ENCODE data around the gene ADAM17. TPM values are rescaled to one million over a fixed set of nuclear protein-coding genes. Genes with fewer than 3 reads are reported as not detected.
A peak's percentile ranks its signal among the peaks of the same experiment; 100 is the strongest.
"Not testable (repeated sequence)": the region's sequence is repeated elsewhere in the genome, so short reads cannot be mapped to it uniquely, and the experiment has no call there.

Gene ADAM17
- total RNA-seq, 2 donors from 2014 or later = 22.9 to 30.1 TPM

- Mint-ChIP-seq H3K36me3 (ENCODE audit: insufficient read depth in 2 of 2) (peaks cover 10 to 29% of the 10 kb centered on the region in 2 donors), H3K4me1 (ENCODE audit: low read depth) (peaks cover 9% of the 10 kb centered on the region), H3K4me3 (no peak overlapping the region), H3K9me3 (no peaks in the 10 kb centered on the region), H3K27ac (peak overlapping the region; percentile 38), H3K27me3 (ENCODE audit: low read depth) (no peaks in the 10 kb centered on the region)
- ATAC-seq (replicated peaks in 1 of 2) (no peak), DNase-seq (no peak)
Measured at GRCh38 chr2:9585486-9585885, 29.9 kb upstream of the ADAM17 start.

- DNase-seq = not testable (repeated sequence)
Measured at GRCh38 chr2:9584902-9585301, 29.3 kb upstream of the ADAM17 start.

GRCh38 chr2:9582624-9583023 is 27.0 kb upstream of the ADAM17 start:
- no peak for DNase-seq
- no peaks in the 10 kb centered on the region for H3K9me3 Mint-ChIP-seq
- no peak overlapping the region for H3K27ac Mint-ChIP-seq
- no peaks in the 10 kb centered on the region for H3K27me3 Mint-ChIP-seq (ENCODE audit: low read depth)
- H3K4me3 Mint-ChIP-seq = no peak overlapping the region
- no peaks in the 10 kb centered on the region for H3K4me1 Mint-ChIP-seq (ENCODE audit: low read depth)
- ATAC-seq (replicated peaks in 1 of 2) = no peak
- peaks cover 10 to 24% of the 10 kb centered on the region in 2 donors for H3K36me3 Mint-ChIP-seq (ENCODE audit: insufficient read depth in 2 of 2)

More at GRCh38 chr2:9584902-9585301, 29.3 kb upstream of the ADAM17 start:
- not testable (repeated sequence) for H3K27ac Mint-ChIP-seq; H3K4me3 Mint-ChIP-seq; H3K27me3 Mint-ChIP-seq (ENCODE audit: low read depth); H3K9me3 Mint-ChIP-seq; H3K4me1 Mint-ChIP-seq (ENCODE audit: low read depth); ATAC-seq (replicated peaks in 1 of 2)
- peaks cover 10 to 33% of the 10 kb centered on the region in 2 donors for H3K36me3 Mint-ChIP-seq (ENCODE audit: insufficient read depth in 2 of 2)

- peaks cover 15% of the 10 kb centered on the region for H3K4me1 Mint-ChIP-seq (ENCODE audit: low read depth)
- no peaks in the 10 kb centered on the region for H3K9me3 Mint-ChIP-seq
- DNase-seq (no peak), ATAC-seq (replicated peaks in 1 of 2) (no peak)
- no peak overlapping the region for H3K4me3 Mint-ChIP-seq
- peaks cover 2 to 8% of the 10 kb centered on the region in 2 donors for H3K36me3 Mint-ChIP-seq (ENCODE audit: insufficient read depth in 2 of 2)
- no peaks in the 10 kb centered on the region for H3K27me3 Mint-ChIP-seq (ENCODE audit: low read depth)
- H3K27ac Mint-ChIP-seq = no peak overlapping the region
Measured at GRCh38 chr2:9578467-9579235, 23.0 kb upstream of the ADAM17 start.

GRCh38 chr2:9574331-9574730 is 18.7 kb upstream of the ADAM17 start:
- Mint-ChIP-seq H3K27me3 (ENCODE audit: low read depth) (no peaks in the 10 kb centered on the region), H3K27ac (peak overlapping the region; percentile 40), H3K9me3 (no peaks in the 10 kb centered on the region), H3K4me3 (peak overlapping the region; percentile 26 to 32), H3K4me1 (ENCODE audit: low read depth) (peaks cover 24% of the 10 kb centered on the region), H3K36me3 (ENCODE audit: insufficient read depth in 2 of 2) (no peaks in the 10 kb centered on the region)
- DNase-seq = no peak
- no peak for ATAC-seq (replicated peaks in 1 of 2)

- H3K27me3 Mint-ChIP-seq (ENCODE audit: low read depth) = no peaks in the 10 kb centered on the region
- DNase-seq (no peak), ATAC-seq (replicated peaks in 1 of 2) (peak; percentile 39 to 51)
- no peaks in the 10 kb centered on the region for H3K9me3 Mint-ChIP-seq
- H3K4me1 Mint-ChIP-seq (ENCODE audit: low read depth) = peaks cover 24% of the 10 kb centered on the region
- no peaks in the 10 kb centered on the region for H3K36me3 Mint-ChIP-seq (ENCODE audit: insufficient read depth in 2 of 2)
- H3K4me3 Mint-ChIP-seq = no peak overlapping the region
- no peak overlapping the region for H3K27ac Mint-ChIP-seq
Measured at GRCh38 chr2:9573840-9574239, 18.2 kb upstream of the ADAM17 start.

- Mint-ChIP-seq H3K4me1 (ENCODE audit: low read depth) (peaks cover 24% of the 10 kb centered on the region), H3K9me3 (no peaks in the 10 kb centered on the region), H3K36me3 (ENCODE audit: insufficient read depth in 2 of 2) (no peaks in the 10 kb centered on the region), H3K27me3 (ENCODE audit: low read depth) (no peaks in the 10 kb centered on the region), H3K27ac (no peak overlapping the region), H3K4me3 (no peak overlapping the region)
- ATAC-seq (replicated peaks in 1 of 2) (peak; percentile 32 to 53), DNase-seq (no peak)
Measured at GRCh38 chr2:9573013-9573720, 17.5 kb upstream of the ADAM17 start.

- Mint-ChIP-seq H3K27ac (no peak overlapping the region), H3K4me3 (no peak overlapping the region), H3K9me3 (no peaks in the 10 kb centered on the region), H3K4me1 (ENCODE audit: low read depth) (peaks cover 27% of the 10 kb centered on the region), H3K36me3 (ENCODE audit: insufficient read depth in 2 of 2) (no peaks in the 10 kb centered on the region), H3K27me3 (ENCODE audit: low read depth) (no peaks in the 10 kb centered on the region)
- no peak for ATAC-seq (replicated peaks in 1 of 2)
- no peak for DNase-seq
Measured at GRCh38 chr2:9570182-9571060, 14.8 kb upstream of the ADAM17 start.

GRCh38 chr2:9565436-9566153 is 10.0 kb upstream of the ADAM17 start:
- H3K4me3 Mint-ChIP-seq = no peak overlapping the region
- ATAC-seq (replicated peaks in 1 of 2) = peak in 1 of 2 donors; percentile 35
- peaks cover 6% of the 10 kb centered on the region for H3K4me1 Mint-ChIP-seq (ENCODE audit: low read depth)
- DNase-seq = no peak
- no peaks in the 10 kb centered on the region for H3K27me3 Mint-ChIP-seq (ENCODE audit: low read depth)
- no peaks in the 10 kb centered on the region for H3K9me3 Mint-ChIP-seq
- no peak overlapping the region for H3K27ac Mint-ChIP-seq
- no peaks in the 10 kb centered on the region for H3K36me3 Mint-ChIP-seq (ENCODE audit: insufficient read depth in 2 of 2)

- H3K27ac Mint-ChIP-seq = no peak overlapping the region
Measured at GRCh38 chr2:9560628-9561027, 5.0 kb upstream of the ADAM17 start.

GRCh38 chr2:9558948-9559381 is 3.3 kb upstream of the ADAM17 start:
- no peak overlapping the region for H3K27ac Mint-ChIP-seq

More at GRCh38 chr2:9560628-9561027, 5.0 kb upstream of the ADAM17 start:
- no peaks in the 10 kb centered on the region for H3K9me3 Mint-ChIP-seq
- no peaks in the 10 kb centered on the region for H3K27me3 Mint-ChIP-seq (ENCODE audit: low read depth)
- H3K4me3 Mint-ChIP-seq = no peak overlapping the region
- no peak for DNase-seq
- peaks cover 2 to 5% of the 10 kb centered on the region in 2 donors for H3K36me3 Mint-ChIP-seq (ENCODE audit: insufficient read depth in 2 of 2)
- ATAC-seq (replicated peaks in 1 of 2) = no peak
- peaks cover 11% of the 10 kb centered on the region for H3K4me1 Mint-ChIP-seq (ENCODE audit: low read depth)

GRCh38 chr2:9556121-9556743 is 602 bp upstream of the ADAM17 start:
- H3K36me3 Mint-ChIP-seq (ENCODE audit: insufficient read depth in 2 of 2) = peaks cover 4 to 8% of the 10 kb centered on the region in 2 donors
- H3K27me3 Mint-ChIP-seq (ENCODE audit: low read depth) = no peaks in the 10 kb centered on the region
- H3K4me1 Mint-ChIP-seq (ENCODE audit: low read depth) = peaks cover 44% of the 10 kb centered on the region
- DNase-seq (no peak), ATAC-seq (replicated peaks in 1 of 2) (peak; percentile 2 to 31)
- H3K27ac Mint-ChIP-seq = peak overlapping the region; percentile 97
- peak overlapping the region; percentile 97 to 98 for H3K4me3 Mint-ChIP-seq
- H3K9me3 Mint-ChIP-seq = no peaks in the 10 kb centered on the region

More at GRCh38 chr2:9558948-9559381, 3.3 kb upstream of the ADAM17 start:
- no peak for DNase-seq
- no peaks in the 10 kb centered on the region for H3K9me3 Mint-ChIP-seq
- no peak overlapping the region for H3K4me3 Mint-ChIP-seq
- peaks cover 4 to 8% of the 10 kb centered on the region in 2 donors for H3K36me3 Mint-ChIP-seq (ENCODE audit: insufficient read depth in 2 of 2)
- no peak for ATAC-seq (replicated peaks in 1 of 2)
- no peaks in the 10 kb centered on the region for H3K27me3 Mint-ChIP-seq (ENCODE audit: low read depth)
- peaks cover 16% of the 10 kb centered on the region for H3K4me1 Mint-ChIP-seq (ENCODE audit: low read depth)

All from activated T-cell treated with anti-CD3 and anti-CD28 coated beads, Interleukin-2, amount 50 U/mL, for 72 hours (primary cell).